Thyroid gland (tissue), 4 donors: ENCODE data around the gene IL20RB. TPM values are rescaled to one million over a fixed set of nuclear protein-coding genes. Genes with fewer than 3 reads are reported as not detected.

Experiments used
- DNase-seq, 2 donors: peaks; one replicate each; pipeline ENCODE4 v3.0.0-alpha.2; 2019
- H3K27ac ChIP-seq, 3 donors: fragments of 200-600 bp; sonication (generic); 1 replicate in 2 of 3; 2 replicates in 1 of 3; pipeline ENCODE4 v1.5.1; 2016 to 2019; ENCODE audit warnings: mild to moderate bottlenecking in 1 of 3, moderate library complexity in 1 of 3
- H3K27me3 ChIP-seq: fragments of 200-600 bp; sonication (generic); one replicate; pipeline ENCODE4 v1.5.1; 2019
- H3K36me3 ChIP-seq, 2 donors: fragments of 200-600 bp; sonication (generic); one replicate each; pipeline ENCODE4 v1.5.1; 2016 to 2019
- H3K4me1 ChIP-seq, 2 donors: fragments of 200-600 bp; sonication (generic); one replicate each; pipeline ENCODE4 v1.5.1; 2017 to 2019
- H3K4me3 ChIP-seq, 3 donors: fragments of 200-600 bp; sonication (generic); replicated peaks in 1 of 3; 1 replicate in 2 of 3; 2 replicates in 1 of 3; pipeline ENCODE4 v1.5.1; 2016; ENCODE audit warnings: mild to moderate bottlenecking in 1 of 3
- H3K9me3 ChIP-seq: fragments of 200-600 bp; sonication (generic); one replicate; pipeline ENCODE4 v1.5.1; 2017
- CTCF ChIP-seq, 6 experiments: fragments of 200-600 bp in 3 of 6; fragments of 450-650 bp in 3 of 6; sonication (generic) in 3 of 6; IDR thresholded peaks; one replicate each; pipeline ENCODE4 v1.5.1; 2016 to 2019; ENCODE audit warnings: antibody characterized with exemption in 6 of 6, mild to moderate bottlenecking in 2 of 6, inconsistent platforms in 1 of 6, moderate library complexity in 1 of 6
- POLR2A ChIP-seq, 2 donors: fragments of 450-650 bp; IDR thresholded peaks; one replicate each; pipeline ENCODE4 v1.6.1; 2017; ENCODE audit warnings: antibody characterized with exemption in 2 of 2, mild to moderate bottlenecking in 2 of 2, moderate library complexity in 1 of 2
- WGBS, 2 donors: methylation state at CpG; one replicate each; pipeline ENCODE4 v1.1.5; 2017; 5-methylcytosine and 5-hydroxymethylcytosine counted together
- intact Hi-C: fragments of 100-400 bp; cut with DNase I; formaldehyde crosslinking; loops from one replicate; pipeline ENCODE4 v1.15.1; 2023
- total RNA-seq, 4 donors: library from RNA; depleted of rRNA; stranded (reverse); fragments of >200 nt; gene quantifications; one replicate each; pipeline ENCODE4 v1.2.3, GENCODE V29; 2016

Gene IL20RB
- 1 to 10 TPM in 2 of 4 donors, under 1 TPM in 1, not detected in 1; 0.33 to 1.6 (median 1.6) TPM for total RNA-seq

- H3K27ac ChIP-seq, result no peak within 1 kb of the TSS
- WGBS, 2 donors, result 93% methylated on average over 7 of the region's 7 CpGs
- peaks cover 0 to 3% of the 10 kb centered on the region in 2 donors for H3K4me1 ChIP-seq
- DNase-seq, result no peak
- no peaks in the 10 kb centered on the region for H3K27me3 ChIP-seq
- TF ChIP-seq CTCF (IDR thresholded peaks at IDR 0.05) (no peak), POLR2A (IDR thresholded peaks at IDR 0.05) (no peak)
- H3K4me3 ChIP-seq, result no peak within 1 kb of the TSS
- intact Hi-C loops, result no loop called here
- H3K36me3 ChIP-seq, result no peaks in the 10 kb centered on the region
- no peaks in the 10 kb centered on the region for H3K9me3 ChIP-seq
These were observed at the start of gene IL20RB for GRCh38 chr3:136957751-136958288. Gene IL20RB, plus strand, starts transcription at chr3:136957983. Its CDS starts 131 bp downstream, at chr3:136958114.

- intact Hi-C loops, result no loop called here
- Histone ChIP-seq H3K4me3 (no peak overlapping the region), H3K36me3 (no peaks in the 10 kb centered on the region), H3K4me1 (peaks cover 8 to 11% of the 10 kb centered on the region in 2 donors), H3K27ac (no peak overlapping the region), H3K27me3 (no peaks in the 10 kb centered on the region), H3K9me3 (no peaks in the 10 kb centered on the region)
- no peak for DNase-seq
- no peak for TF ChIP-seq CTCF (IDR thresholded peaks at IDR 0.05)
- TF ChIP-seq POLR2A (IDR thresholded peaks at IDR 0.05), result no peak
- 93 to 96% methylated on average over 2 of the region's 2 CpGs for WGBS, 2 donors
These were observed 49.5 kb upstream of the IL20RB start for GRCh38 chr3:136908297-136908696.

GRCh38 chr3:136909187-136909586, 48.6 kb upstream of the IL20RB start:
- Histone ChIP-seq H3K4me3 (no peak overlapping the region), H3K9me3 (no peaks in the 10 kb centered on the region), H3K27me3 (no peaks in the 10 kb centered on the region), H3K36me3 (no peaks in the 10 kb centered on the region), H3K27ac (no peak overlapping the region), H3K4me1 (peaks cover 8 to 11% of the 10 kb centered on the region in 2 donors)
- WGBS, 2 donors, result 65 to 71% methylated on average over 4 of the region's 4 CpGs
- TF ChIP-seq POLR2A (IDR thresholded peaks at IDR 0.05), result no peak
- TF ChIP-seq CTCF (IDR thresholded peaks at IDR 0.05), result no peak
- intact Hi-C loops, result no loop called here
- no peak for DNase-seq

GRCh38 chr3:136910697-136911096, 47.1 kb upstream of the IL20RB start:
- no peaks in the 10 kb centered on the region for H3K27me3 ChIP-seq
- 94% methylated on average over 2 of the region's 2 CpGs for WGBS, 2 donors
- no peaks in the 10 kb centered on the region for H3K36me3 ChIP-seq
- intact Hi-C loops, result no loop called here
- peaks cover 8 to 11% of the 10 kb centered on the region in 2 donors for H3K4me1 ChIP-seq
- no peak for DNase-seq
- H3K27ac ChIP-seq, result no peak overlapping the region
- no peak for TF ChIP-seq CTCF (IDR thresholded peaks at IDR 0.05)
- no peak for TF ChIP-seq POLR2A (IDR thresholded peaks at IDR 0.05)
- no peaks in the 10 kb centered on the region for H3K9me3 ChIP-seq
- no peak overlapping the region for H3K4me3 ChIP-seq

GRCh38 chr3:136913168-136913567, 44.6 kb upstream of the IL20RB start:
- DNase-seq, result no peak
- WGBS, 2 donors, result 97 to 100% methylated on average over 1 of the region's 1 CpG
- intact Hi-C loops, result no loop called here
- Histone ChIP-seq H3K36me3 (no peaks in the 10 kb centered on the region), H3K27me3 (no peaks in the 10 kb centered on the region), H3K4me1 (peaks cover 0 to 8% of the 10 kb centered on the region in 2 donors), H3K9me3 (no peaks in the 10 kb centered on the region), H3K4me3 (no peak overlapping the region), H3K27ac (no peak overlapping the region)
- TF ChIP-seq POLR2A (IDR thresholded peaks at IDR 0.05), result no peak
- no peak for TF ChIP-seq CTCF (IDR thresholded peaks at IDR 0.05)
